ENCODE results near the gene ADAMTS17. TPM values are rescaled to one million over a fixed set of nuclear protein-coding genes. Genes with fewer than 3 reads are reported as not detected.

Gene ADAMTS17
- total RNA-seq, 1 experiment from 2014 or later, result 7.7 TPM

DNA sequence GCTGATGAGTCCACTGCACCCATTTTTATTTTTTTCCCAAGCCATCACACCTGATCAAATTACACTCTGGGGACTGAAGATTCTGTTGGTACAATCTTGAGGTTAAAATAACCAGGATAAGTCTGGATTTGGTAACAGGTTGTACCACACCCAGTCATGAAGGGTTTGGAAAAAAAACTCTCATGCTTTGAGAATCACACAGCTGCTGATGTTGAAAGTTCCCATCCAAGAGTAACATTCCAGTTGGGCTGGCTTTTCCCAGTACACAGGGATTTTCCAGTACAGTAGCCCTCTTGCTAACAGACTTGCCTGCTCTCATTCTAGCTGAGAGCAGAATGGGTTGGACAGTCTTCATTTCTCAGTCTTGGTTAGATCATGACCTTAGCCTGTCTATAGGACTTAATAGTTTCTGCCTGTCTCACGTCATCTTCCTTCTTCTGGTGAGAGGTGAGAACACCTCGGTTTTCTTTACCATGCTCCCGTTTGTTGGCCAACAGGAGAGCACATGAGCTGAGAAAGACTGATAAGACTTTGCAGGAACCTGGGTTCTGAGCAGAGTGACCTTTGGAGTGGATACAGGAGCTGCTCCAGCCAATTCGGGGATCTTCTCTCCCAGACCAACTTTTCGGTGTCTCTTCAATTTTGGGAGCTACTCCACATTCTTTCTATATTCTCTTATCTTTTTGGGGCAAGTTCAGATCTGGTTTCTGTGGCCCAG lies 308.5 kb downstream of the ADAMTS17 start:
- no peak overlapping the region for H3K27ac Mint-ChIP-seq (ENCODE audit: low read depth, unreplicated experiment)
- ChIA-PET CTCF (interaction anchor here (1.2 kb wide), 1 partner anchor 317 kb away, joined by 4 read pairs; no protein-coding TSS in a partner anchor), POLR2A (interaction anchor here (0.8 to 2.3 kb wide), 4 partner anchors 10 to 78 kb away, joined by 4 to 10 read pairs (median 4); no protein-coding TSS in a partner anchor)
- peaks cover 28% of the 10 kb centered on the region for H3K4me1 Mint-ChIP-seq (ENCODE audit: insufficient read depth, unreplicated experiment)
- TF ChIP-seq, protein P1, sequence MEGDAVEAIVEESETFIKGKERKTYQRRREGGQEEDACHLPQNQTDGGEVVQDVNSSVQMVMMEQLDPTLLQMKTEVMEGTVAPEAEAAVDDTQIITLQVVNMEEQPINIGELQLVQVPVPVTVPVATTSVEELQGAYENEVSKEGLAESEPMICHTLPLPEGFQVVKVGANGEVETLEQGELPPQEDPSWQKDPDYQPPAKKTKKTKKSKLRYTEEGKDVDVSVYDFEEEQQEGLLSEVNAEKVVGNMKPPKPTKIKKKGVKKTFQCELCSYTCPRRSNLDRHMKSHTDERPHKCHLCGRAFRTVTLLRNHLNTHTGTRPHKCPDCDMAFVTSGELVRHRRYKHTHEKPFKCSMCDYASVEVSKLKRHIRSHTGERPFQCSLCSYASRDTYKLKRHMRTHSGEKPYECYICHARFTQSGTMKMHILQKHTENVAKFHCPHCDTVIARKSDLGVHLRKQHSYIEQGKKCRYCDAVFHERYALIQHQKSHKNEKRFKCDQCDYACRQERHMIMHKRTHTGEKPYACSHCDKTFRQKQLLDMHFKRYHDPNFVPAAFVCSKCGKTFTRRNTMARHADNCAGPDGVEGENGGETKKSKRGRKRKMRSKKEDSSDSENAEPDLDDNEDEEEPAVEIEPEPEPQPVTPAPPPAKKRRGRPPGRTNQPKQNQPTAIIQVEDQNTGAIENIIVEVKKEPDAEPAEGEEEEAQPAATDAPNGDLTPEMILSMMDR (IDR thresholded peaks at IDR 0.05; ENCODE audit: unreplicated experiment), result no peak
- no peak overlapping the region for H3K4me3 Mint-ChIP-seq (ENCODE audit: unreplicated experiment)
- peaks cover 7% of the 10 kb centered on the region for H3K9me3 Mint-ChIP-seq (ENCODE audit: unreplicated experiment)
- intact Hi-C loops (cut with micrococcal nuclease), result loop anchor here (5.0 kb wide), 1 partner anchor 66 kb away; no protein-coding TSS in a partner anchor
- BruUV-seq (replicated peaks), result no TSS peak
- no peaks in the 10 kb centered on the region for H3K36me3 Mint-ChIP-seq (ENCODE audit: insufficient read depth, unreplicated experiment)
- no peaks in the 10 kb centered on the region for H3K27me3 Mint-ChIP-seq (ENCODE audit: insufficient read depth, unreplicated experiment)
- peak; percentile 54 for DNase-seq (ENCODE audit: unreplicated experiment)

DNA sequence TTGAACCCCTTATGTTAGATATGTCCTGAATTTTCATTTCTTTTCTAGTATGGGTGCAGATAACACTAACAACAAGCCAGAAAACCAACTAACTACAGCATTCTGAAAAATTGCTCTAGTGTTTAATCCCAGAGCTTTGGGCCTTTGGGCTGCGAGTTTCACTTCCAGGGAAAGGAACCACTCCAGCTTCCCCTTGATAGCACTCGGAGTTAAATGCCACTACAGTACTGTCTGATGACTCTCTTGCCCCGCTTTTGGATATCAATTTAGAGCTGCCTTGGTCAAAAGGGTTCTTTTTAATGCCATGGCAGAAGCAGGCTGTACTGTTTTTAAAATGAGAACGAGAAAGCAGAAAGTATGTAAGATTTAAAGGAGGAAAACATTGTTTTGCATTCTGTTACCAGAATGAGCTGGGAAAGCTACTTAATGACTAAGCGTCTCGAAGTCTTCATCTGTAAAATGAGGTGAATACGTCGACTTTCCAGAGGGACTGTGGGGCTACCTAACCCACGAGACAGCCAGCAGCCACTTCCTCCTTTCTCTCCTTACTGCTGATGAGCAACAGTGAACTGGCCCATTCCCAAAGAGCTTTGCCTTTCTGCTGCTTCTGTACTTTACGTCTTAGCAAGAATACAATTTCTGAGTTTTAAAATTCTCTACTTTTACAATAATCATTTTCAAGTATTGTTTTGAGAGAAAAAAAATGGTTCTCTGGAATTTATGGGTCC lies 309.3 kb downstream of the ADAMTS17 start:
- CTCF ChIA-PET, result interaction anchor here (0.7 kb wide), 1 partner anchor 1438 kb away, joined by 4 read pairs; no protein-coding TSS in a partner anchor
- no peak overlapping the region for H3K27ac Mint-ChIP-seq (ENCODE audit: low read depth, unreplicated experiment)

DNA sequence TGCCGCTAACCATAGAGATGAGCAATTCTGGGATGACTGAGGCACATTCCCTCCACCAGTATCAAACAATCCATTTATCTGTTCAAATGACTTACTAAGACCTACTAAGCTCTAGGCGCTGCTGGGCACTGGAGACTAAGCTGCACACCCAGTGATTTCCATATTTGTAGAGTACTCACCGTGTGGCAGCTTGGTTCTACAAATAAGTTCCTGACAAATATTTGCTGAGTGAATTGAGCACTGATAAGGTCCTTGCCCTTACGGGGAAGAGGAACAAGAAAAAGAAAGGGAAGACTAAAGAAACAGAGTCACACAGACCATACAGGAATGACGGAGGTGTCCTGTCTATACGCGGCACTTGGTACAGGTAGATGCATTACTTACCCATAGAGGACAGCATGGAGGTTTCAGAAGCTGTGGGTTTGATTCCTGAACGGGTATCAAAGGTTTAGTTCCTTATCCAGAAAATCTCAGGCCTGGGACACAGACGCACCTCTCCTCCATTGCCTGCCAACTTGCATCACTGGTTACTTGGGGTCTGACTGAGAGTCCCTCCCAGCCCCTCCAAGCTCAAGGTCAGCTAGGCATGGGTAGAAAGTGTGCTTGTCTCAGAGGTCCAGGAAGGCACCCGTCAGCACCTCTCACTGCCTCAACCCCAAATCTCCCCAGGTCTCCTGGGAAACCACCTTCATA lies 310.0 kb downstream of the ADAMTS17 start:
- Mint-ChIP-seq H3K36me3 (ENCODE audit: insufficient read depth, unreplicated experiment) (no peaks in the 10 kb centered on the region), H3K4me3 (ENCODE audit: unreplicated experiment) (no peak overlapping the region), H3K4me1 (ENCODE audit: insufficient read depth, unreplicated experiment) (peaks cover 28% of the 10 kb centered on the region), H3K9me3 (ENCODE audit: unreplicated experiment) (peaks cover 7% of the 10 kb centered on the region), H3K27me3 (ENCODE audit: insufficient read depth, unreplicated experiment) (no peaks in the 10 kb centered on the region), H3K27ac (ENCODE audit: low read depth, unreplicated experiment) (no peak overlapping the region)
- ChIA-PET POLR2A (interaction anchor here (1.0 to 2.3 kb wide), 2 partner anchors 11 to 79 kb away, joined by 4 to 10 read pairs; no protein-coding TSS in a partner anchor), CTCF (interaction anchor here (0.6 to 0.7 kb wide), 2 partner anchors 582 to 1438 kb away, joined by 3 to 4 read pairs; no protein-coding TSS in a partner anchor)
- TF ChIP-seq, protein P1 (IDR thresholded peaks at IDR 0.05; ENCODE audit: unreplicated experiment), result no peak
- intact Hi-C loops (cut with micrococcal nuclease), result loop anchor here (5.0 kb wide), 1 partner anchor 65 kb away; no protein-coding TSS in a partner anchor
- DNase-seq (ENCODE audit: unreplicated experiment), result no peak
- no TSS peak for BruUV-seq (replicated peaks)

More for the DNA sequence above, 309.3 kb downstream of the ADAMTS17 start:
- no peaks in the 10 kb centered on the region for H3K27me3 Mint-ChIP-seq (ENCODE audit: insufficient read depth, unreplicated experiment)
- BruUV-seq (replicated peaks), result no TSS peak
- DNase-seq (ENCODE audit: unreplicated experiment), result no peak
- H3K36me3 Mint-ChIP-seq (ENCODE audit: insufficient read depth, unreplicated experiment), result no peaks in the 10 kb centered on the region
- intact Hi-C loops (cut with micrococcal nuclease), result loop anchor here (5.0 kb wide), 1 partner anchor 65 kb away; no protein-coding TSS in a partner anchor
- H3K9me3 Mint-ChIP-seq (ENCODE audit: unreplicated experiment), result peaks cover 7% of the 10 kb centered on the region
- POLR2A ChIA-PET, result interaction anchor here (1.0 to 2.3 kb wide), 3 partner anchors 10 to 79 kb away, joined by 4 to 10 read pairs (median 5); no protein-coding TSS in a partner anchor
- peaks cover 28% of the 10 kb centered on the region for H3K4me1 Mint-ChIP-seq (ENCODE audit: insufficient read depth, unreplicated experiment)
- H3K4me3 Mint-ChIP-seq (ENCODE audit: unreplicated experiment), result no peak overlapping the region
- TF ChIP-seq, protein P1 (IDR thresholded peaks at IDR 0.05; ENCODE audit: unreplicated experiment), result no peak

Data from MCF 10A (cell line).